ENCODE measurements around the gene FAM13C.

FAM13C gene

GRCh38 chr10:59212301-59212798 lies 150.0 kb downstream of the FAM13C start:
- TF ChIP-seq YY1 (IDR thresholded peaks at IDR 0.05; ENCODE audit: insufficient read depth, insufficient read length) (no peak), ZNF274 (IDR thresholded peaks at IDR 0.05; ENCODE audit: low read depth, low read length) (no peak), SUZ12 (IDR thresholded peaks at IDR 0.05; ENCODE audit: extremely low read depth, insufficient read depth, insufficient read length) (no peak)
- no peak for DNase-seq (ENCODE audit: low read depth, low spot score)
- H3K36me3 ChIP-seq (ENCODE audit: insufficient read depth, insufficient read length, low read length): no peaks in the 10 kb centered on the region
- no peaks in the 10 kb centered on the region for H3K9me3 ChIP-seq (ENCODE audit: insufficient read depth, low read length)
- H3K4me1 ChIP-seq (ENCODE audit: insufficient read depth, insufficient read length): no peaks in the 10 kb centered on the region
- no peak overlapping the region for H3K9ac ChIP-seq (ENCODE audit: insufficient read length, low read depth)
- no peaks in the 10 kb centered on the region for H3K27me3 ChIP-seq (ENCODE audit: insufficient read depth, insufficient read length)
- no peak overlapping the region for H3K4me3 ChIP-seq (ENCODE audit: insufficient read length, low read depth)

- H3K9ac ChIP-seq (ENCODE audit: insufficient read length, low read depth): no peak overlapping the region
- no peak overlapping the region for H3K4me3 ChIP-seq (ENCODE audit: insufficient read length, low read depth)
- TF ChIP-seq SUZ12 (IDR thresholded peaks at IDR 0.05; ENCODE audit: extremely low read depth, insufficient read depth, insufficient read length) (no peak), ZNF274 (IDR thresholded peaks at IDR 0.05; ENCODE audit: low read depth, low read length) (no peak), YY1 (IDR thresholded peaks at IDR 0.05; ENCODE audit: insufficient read depth, insufficient read length) (no peak)
- no peaks in the 10 kb centered on the region for H3K4me1 ChIP-seq (ENCODE audit: insufficient read depth, insufficient read length)
- no peak for DNase-seq (ENCODE audit: low read depth, low spot score)
- H3K9me3 ChIP-seq (ENCODE audit: insufficient read depth, low read length): no peaks in the 10 kb centered on the region
- no peaks in the 10 kb centered on the region for H3K36me3 ChIP-seq (ENCODE audit: insufficient read depth, insufficient read length, low read length)
- no peaks in the 10 kb centered on the region for H3K27me3 ChIP-seq (ENCODE audit: insufficient read depth, insufficient read length)
Observed at GRCh38 chr10:59206204-59206720, 156.1 kb downstream of the FAM13C start.
